Kidney epithelial cell (primary cell): ENCODE measurements around the gene AFF1. TPM values are rescaled to one million over a fixed set of nuclear protein-coding genes. Genes with fewer than 3 reads are reported as not detected.

ENCODE experiments used
- DNase-seq: peaks from one replicate; pipeline ENCODE4 v3.0.0-alpha.2; 2010; ENCODE audit warnings: low read depth
- H3K27me3 ChIP-seq: 2 replicates; pipeline ENCODE4 v1.6.0; 2011; ENCODE audit warnings: low read length; ENCODE audit not compliant: control insufficient read depth, insufficient read depth
- H3K36me3 ChIP-seq: 2 replicates; pipeline ENCODE4 v1.5.1; 2011; ENCODE audit warnings: low read length; ENCODE audit not compliant: control insufficient read depth, insufficient read depth
- H3K4me3 ChIP-seq: 2 replicates; pipeline ENCODE4 v1.5.1; 2011; ENCODE audit warnings: low read depth, mild to moderate bottlenecking, control low read depth, low read length
- total RNA-seq: library from RNA; depleted of rRNA; stranded (reverse); fragments of >200 nt; gene quantifications from 2 replicates; pipeline ENCODE4 v1.2.3, GENCODE V29; 2015
- TF ChIP-seq, protein P1 (sequence below): IDR thresholded peaks from 2 replicates; pipeline ENCODE4 v1.5.1; 2011; ENCODE audit warnings: mild to moderate bottlenecking, moderate library complexity, low read length, control low read depth, inconsistent platforms; ENCODE audit not compliant: insufficient read depth, poor library complexity, severe bottlenecking

The AFF1 gene
- total RNA-seq, 1 donor from 2014 or later: 16.9 TPM

DNA sequence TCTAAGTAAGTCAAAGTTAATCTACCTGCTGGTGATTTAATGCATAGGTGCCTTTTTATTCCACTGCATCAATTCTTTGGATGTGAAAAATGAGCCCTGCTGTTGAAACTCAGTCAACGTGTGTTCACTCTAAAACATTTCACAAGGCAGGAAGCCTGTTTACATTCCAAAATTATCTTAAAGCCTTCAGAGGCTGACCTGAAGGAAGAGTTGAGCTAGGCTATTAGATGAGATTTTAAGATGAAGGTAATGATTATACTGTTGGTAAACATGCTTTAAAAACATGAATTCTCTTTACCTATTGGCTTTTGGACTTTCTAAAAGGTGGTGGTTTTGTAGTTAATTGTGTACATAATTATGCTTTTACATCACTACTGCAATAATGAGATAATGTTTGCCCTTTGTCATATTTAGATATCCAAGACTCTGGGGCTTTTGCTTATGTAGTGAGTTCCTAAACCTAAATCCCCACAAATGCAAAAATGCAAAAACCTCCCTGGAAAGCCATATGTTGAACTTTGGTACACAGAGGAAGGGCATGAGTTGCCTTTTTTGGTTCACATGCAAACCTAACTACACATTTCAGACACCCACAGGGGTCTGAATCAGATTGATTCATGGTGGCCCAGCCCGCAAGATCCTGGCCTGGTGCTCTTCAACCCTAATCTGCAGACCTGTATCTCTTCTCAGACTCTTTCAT, 193.3 kb downstream of the AFF1 start:
- Histone ChIP-seq H3K36me3 (no peaks in the 10 kb centered on the region), H3K4me3 (no peak overlapping the region), H3K27me3 (no peaks in the 10 kb centered on the region)
- TF ChIP-seq, protein P1, sequence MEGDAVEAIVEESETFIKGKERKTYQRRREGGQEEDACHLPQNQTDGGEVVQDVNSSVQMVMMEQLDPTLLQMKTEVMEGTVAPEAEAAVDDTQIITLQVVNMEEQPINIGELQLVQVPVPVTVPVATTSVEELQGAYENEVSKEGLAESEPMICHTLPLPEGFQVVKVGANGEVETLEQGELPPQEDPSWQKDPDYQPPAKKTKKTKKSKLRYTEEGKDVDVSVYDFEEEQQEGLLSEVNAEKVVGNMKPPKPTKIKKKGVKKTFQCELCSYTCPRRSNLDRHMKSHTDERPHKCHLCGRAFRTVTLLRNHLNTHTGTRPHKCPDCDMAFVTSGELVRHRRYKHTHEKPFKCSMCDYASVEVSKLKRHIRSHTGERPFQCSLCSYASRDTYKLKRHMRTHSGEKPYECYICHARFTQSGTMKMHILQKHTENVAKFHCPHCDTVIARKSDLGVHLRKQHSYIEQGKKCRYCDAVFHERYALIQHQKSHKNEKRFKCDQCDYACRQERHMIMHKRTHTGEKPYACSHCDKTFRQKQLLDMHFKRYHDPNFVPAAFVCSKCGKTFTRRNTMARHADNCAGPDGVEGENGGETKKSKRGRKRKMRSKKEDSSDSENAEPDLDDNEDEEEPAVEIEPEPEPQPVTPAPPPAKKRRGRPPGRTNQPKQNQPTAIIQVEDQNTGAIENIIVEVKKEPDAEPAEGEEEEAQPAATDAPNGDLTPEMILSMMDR: no peak
- DNase-seq: no peak

DNA sequence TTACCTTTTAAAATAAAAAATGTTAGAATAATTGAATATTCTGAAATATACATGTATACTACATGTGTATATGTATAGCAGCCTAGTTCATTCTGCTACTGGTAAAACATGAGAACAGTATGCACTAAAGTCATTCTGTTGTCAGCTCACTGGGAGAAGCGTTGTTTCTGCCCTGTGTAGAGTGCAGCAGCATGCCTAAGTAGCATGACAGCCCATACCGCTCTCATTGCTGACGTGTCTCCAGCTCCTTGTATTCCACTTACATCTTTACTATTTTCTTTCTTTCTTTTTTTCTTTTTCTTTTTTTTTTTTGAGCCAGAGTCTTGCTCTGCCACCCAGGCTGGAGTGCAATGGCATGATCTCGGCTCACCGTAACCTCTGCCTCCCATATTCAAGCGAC, 194.9 kb downstream of the AFF1 start:
- TF ChIP-seq, protein P1: no peak

DNA sequence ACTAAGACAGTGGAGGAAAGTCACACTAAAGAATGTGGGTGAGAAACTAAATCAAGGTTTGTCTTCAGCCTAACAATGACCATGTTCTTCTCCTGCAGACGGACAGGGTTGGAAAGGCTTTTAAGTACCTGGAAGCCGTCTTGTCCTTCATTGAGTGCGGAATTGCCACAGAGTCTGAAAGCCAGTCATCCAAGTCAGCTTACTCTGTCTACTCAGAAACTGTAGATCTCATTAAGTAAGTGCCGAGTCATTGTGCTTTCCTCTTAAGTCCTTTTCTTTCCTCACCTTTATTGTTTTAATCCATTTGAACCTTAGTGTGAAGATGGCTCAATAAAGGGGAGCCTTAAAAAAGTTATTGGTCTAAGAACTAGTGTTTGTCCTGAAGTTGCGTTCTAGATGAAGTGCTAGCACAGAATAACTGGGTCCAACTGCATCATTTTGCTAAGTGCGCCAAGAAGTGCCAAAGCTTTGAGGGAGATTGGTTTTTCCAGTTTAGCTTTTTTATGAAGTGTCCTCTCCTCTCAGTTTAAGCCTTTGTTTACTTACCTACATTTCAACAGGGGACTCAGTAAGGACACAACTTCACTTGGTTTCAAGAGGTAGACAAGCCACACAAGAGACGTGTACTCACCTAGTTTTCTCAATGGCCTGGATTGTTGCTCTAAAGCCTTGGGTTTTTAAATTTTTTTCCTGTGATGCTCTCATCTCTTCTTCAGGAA, 196.3 kb downstream of the AFF1 start:
- Histone ChIP-seq H3K4me3 (no peak overlapping the region), H3K27me3 (no peaks in the 10 kb centered on the region), H3K36me3 (peaks cover 2% of the 10 kb centered on the region)
- no peak for DNase-seq
- TF ChIP-seq, protein P1: no peak

More for the DNA sequence above, 194.9 kb downstream of the AFF1 start:
- no peak for DNase-seq
- no peak overlapping the region for H3K4me3 ChIP-seq
- peaks cover 2% of the 10 kb centered on the region for H3K36me3 ChIP-seq
- no peaks in the 10 kb centered on the region for H3K27me3 ChIP-seq

DNA sequence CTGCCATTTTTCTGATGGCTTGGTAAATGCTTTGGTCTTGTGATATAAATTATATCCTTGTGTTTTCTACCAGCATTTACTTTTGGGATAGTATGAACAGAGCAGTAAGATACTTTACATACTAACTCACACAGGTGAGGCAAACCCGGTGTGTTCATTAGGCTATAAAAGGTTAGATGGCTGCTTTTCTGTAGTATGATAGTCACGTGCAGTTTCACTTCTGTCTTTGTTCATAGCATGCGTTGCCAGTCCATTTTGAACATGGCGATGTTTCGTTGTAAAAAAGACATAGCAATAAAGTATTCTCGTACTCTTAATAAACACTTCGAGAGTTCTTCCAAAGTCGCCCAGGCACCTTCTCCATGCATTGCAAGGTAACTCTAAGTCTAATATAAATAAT, 197.2 kb downstream of the AFF1 start:
- no peak overlapping the region for H3K4me3 ChIP-seq
- H3K27me3 ChIP-seq: no peaks in the 10 kb centered on the region
- DNase-seq: no peak
- H3K36me3 ChIP-seq: peaks cover 2% of the 10 kb centered on the region
- TF ChIP-seq, protein P1: no peak

DNA sequence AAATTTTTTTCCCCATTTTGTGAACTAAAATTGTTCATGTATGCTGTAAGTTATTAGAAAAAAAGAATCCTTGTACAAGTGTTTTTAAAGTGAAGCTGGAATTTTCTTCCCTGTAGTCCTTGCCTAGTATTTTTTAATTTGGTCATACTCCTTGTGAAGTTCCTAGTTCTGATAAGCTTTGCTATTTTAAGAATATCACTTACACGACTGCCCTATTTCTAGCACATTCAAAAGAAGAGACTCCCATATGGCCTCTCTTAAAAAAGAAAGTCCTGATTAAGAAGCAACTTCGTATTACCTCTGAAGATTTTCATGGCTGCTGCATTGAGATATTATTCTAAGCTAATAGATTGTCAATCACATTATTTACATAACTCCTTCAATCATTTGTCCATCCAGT, 198.4 kb downstream of the AFF1 start:
- TF ChIP-seq, protein P1: no peak
- Histone ChIP-seq H3K27me3 (no peaks in the 10 kb centered on the region), H3K36me3 (peaks cover 2% of the 10 kb centered on the region), H3K4me3 (no peak overlapping the region)
- no peak for DNase-seq
